HG02938 (cell line): ENCODE data around the gene AP1M2.
A peak's percentile ranks its signal among the peaks of the same experiment; 100 is the strongest.
"Not testable (repeated sequence)": the region's sequence is repeated elsewhere in the genome, so short reads cannot be mapped to it uniquely, and the experiment has no call there.

Experiments used
- ATAC-seq: cut with Tn5 transposase; IDR thresholded peaks from one replicate; pipeline ENCODE4 v1.9.1; 2021; ENCODE audit warnings: mild to moderate bottlenecking, moderate library complexity; ENCODE audit not compliant: unreplicated experiment

Gene AP1M2

DNA sequence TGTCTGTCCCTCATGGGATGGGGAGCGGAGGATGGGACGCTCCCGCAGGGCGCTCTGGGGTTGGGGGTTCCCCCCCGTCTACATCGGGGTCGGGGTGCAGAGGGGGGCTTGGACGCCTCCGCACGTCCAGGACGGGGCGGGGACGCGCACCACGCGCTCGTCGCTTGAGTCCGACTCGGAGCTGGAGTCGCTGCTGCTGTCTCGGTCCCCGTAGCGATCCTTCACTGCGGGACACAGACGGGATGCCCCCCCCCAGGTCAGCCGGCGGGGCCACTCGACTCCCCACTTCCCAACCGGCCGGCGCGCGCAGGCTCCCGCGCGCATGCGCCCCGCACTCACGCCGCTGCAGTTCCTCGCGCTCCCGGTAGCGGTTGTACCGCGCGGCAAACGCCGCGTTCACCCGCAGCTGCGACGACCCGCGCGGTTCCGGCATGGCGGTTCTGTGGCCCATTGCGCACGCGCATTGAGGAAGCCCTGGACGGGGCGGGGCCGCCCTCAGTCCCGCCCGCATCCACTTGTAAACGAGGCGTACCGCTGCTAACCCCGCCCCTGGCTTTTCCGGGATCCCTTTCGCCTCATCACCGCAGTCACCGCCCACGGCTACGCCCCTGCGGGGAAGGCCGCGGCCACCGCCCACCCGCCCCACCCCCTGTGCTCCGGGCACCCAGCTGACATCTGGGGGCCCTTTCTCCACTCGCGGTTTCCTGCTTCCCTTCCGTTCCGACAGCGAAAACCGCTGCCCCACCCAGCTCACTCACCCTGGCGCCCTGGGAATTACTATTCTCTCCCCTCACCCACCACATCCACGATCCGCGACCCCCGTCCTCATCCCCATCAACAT, 21.3 kb downstream of the AP1M2 start, which contains the start of gene KRI1:
TSS of gene KRI1 (minus strand) at position 444 of the 841 bp plus-strand sequence. CDS start at position 433, 11 bp downstream.
- peak; percentile 38 for ATAC-seq

DNA sequence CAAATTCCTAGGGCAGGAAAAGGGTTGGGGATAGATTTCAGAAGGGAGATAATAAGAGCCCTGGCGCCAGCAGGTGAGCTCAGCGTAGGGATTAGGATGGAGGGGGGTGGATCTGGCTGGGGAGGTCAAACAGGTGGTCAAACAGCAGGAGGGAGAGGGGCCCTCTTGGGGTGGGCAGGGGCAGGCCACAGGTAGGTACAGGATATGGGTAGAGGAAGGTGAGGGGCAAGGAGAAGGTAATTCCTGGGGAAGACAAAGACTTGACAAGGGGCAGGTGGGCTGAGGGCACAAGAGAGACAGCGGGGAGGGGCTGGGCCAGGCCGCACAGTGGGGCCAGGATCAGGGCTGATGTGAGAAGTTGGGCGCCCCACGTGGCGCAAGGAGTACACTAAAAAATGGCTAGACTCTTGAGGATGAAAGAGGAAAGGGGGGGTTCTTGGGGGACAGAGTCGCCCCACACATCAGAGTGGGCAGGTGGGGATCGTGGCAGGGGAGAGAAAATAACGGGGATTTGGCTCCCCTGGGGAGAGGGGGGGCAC, 22.0 kb downstream of the AP1M2 start:
- no peak for ATAC-seq

DNA sequence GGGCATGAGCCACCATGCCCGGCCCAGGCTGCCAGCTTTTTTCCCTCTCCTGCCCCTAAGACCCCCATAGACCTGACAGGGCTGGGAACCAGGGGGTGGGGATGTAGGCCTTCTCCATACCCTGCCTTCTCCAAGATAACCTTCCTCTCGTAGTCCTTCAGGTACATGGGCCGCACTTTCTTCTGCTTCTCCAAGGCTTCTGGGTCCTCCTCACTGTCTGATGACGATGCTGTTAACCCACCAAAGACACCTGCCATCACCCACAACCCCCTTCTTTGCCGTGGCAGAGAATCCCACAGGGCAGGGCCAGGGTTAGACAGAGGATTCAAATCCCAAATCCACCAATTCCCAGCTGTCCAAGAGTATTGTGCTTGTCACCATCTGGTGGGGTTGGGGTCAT, 24.5 kb downstream of the AP1M2 start:
- ATAC-seq: no peak

DNA sequence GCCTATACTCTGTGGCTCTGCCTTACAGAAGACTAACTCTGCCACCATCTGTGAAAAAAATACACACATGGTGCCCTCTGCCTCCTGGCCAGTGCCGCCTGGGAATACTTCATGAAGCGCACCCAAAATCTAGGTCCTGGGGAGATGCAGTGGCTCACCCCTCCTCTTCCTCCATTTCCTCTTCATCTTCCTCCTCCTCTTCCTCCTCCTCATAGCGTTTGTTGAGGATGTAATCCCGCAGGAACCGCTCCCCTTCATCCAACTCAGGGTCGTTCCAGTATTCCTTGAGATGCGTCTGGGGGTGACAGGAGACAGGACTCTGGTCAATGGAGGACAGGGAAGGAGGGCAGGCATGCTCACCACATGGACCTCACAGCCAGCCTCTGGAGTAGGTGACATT, 27.0 kb downstream of the AP1M2 start:
- no peak for ATAC-seq

DNA sequence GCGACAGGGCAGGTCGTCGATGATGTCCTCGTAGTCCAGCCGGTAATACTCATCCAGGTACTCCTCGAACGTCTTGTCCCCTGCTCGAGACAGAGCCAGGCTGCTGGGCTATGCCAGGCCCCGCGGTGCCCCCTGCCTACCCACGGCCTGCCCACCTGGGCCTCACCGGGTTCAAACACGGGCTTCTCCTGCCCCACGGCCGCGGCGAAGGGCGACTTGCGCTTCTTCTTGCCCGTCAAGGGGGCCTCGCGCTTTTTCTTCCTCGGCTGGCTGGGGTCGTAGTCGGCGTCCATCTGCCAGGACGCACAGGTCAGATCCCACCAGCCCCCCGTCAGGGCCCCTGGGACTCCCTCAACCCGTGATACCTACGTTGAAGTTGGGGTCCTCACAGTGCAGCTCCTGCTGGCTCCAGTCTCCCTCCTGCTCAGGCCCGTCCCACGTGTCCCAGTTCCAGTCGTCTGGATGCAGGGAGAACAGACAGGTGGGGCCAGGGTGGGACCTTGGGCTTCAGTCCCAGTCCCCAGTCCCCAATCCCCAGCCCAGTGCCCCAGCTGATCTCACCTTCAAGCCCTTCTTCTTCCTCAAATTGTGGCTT, 29.4 kb downstream of the AP1M2 start:
- no peak for ATAC-seq

DNA sequence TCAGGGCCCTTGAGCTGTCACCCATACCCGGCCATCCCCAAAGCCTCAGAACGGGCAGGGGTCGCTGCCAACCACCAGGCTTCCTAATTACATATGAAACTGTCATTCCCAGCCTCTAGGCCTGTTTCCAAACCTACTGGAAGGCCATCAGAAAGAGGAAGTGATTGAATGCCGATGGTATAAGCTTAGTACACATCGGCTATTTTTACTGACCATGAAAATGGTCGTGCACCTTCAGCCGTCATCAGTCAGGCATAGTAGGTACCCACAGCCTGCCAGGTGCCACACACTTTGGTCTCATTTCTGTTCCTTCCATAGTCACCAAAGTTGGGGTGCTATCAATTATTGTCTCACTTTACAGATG, 31.5 kb downstream of the AP1M2 start:
- no peak for ATAC-seq

DNA sequence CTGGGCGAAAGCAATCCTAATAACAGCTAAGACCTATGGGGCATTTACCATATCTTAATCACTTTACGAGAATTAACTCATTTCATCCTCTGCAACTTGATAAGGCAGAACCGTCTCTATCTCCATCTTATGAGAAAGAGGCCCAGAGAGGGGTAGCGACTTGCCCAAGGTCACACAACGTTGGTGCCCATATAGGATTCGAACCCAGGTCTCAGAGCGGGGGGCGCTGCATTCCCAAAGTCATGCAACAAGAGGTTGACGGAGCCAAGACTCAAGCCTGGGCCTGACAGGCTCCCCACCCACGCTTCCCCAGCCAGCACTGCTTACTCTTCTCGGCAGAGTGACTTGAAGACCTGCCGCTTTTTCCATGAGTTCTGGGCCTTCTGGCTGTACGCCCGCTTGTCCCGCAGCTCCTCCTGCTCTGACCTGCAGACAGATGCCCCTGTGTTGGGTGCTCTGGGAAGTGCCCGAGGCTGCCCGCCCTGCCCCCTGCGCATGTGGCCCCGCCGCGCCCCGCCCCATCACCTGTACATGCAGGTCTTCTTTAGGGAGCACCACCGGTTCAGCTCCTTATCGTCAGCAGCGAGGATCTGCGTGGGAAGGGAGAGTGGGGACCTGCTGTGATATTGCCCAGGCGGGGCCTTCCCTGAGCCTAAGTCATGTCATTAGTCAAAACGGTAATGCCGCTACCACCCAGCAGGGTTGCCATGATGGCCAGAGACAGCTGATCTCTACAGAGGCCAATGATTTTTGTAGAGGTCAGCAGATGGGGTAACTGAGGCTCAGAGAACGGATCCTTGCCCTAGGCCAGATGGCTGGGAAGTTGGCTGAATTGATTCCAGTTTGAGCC, 32.1 kb downstream of the AP1M2 start:
- no peak for ATAC-seq

DNA sequence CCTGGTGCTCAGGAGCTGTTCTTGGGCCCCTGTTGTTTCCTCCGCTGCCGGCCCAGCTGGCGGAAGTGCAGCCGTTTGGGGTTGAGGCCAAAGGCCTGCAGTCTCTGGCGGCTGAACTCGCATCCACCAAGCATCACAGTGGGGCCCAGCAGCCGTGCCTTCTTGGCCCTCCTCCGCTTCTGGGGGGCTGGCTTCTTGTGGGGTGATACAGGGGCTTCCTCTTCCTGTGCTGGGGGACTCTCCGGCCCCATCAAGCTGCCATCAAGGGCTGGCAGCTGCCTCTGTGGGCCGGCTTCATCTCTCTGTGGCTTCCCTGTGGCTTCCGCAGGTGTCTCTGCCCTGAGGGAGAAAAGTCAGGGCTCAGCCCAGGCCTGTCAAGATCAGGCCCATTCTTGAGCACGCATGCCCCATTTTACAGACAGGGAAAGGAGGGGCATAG, 33.1 kb downstream of the AP1M2 start:
- ATAC-seq: no peak

DNA sequence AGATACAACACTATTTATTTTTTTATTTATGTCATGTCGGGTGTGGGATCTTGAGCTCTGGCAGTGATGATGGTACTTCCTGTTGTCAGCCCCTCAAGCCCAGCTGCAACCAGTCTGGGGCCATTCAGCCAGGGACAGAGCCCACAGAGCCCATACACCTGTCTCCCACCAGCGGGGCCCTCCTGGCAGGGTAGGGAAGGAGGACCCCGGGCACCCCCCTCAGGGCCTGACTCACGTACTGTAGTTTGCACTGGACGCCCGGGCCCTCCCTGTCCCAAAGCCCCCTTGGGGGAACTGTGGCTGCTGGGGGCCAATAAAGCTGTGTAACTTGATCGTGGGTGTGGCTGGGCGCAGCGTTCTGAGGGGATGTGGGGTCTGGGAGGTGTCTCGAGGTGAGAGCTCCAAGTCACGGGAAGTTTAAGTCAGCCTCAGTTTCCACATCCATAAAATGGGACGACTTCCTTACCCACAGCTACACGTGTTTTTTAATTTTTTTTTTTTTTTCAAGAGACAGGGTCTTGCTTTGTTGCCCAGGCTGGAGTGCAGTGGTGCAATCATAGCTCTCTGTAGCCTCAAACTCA, 33.9 kb downstream of the AP1M2 start:
- no peak for ATAC-seq

DNA sequence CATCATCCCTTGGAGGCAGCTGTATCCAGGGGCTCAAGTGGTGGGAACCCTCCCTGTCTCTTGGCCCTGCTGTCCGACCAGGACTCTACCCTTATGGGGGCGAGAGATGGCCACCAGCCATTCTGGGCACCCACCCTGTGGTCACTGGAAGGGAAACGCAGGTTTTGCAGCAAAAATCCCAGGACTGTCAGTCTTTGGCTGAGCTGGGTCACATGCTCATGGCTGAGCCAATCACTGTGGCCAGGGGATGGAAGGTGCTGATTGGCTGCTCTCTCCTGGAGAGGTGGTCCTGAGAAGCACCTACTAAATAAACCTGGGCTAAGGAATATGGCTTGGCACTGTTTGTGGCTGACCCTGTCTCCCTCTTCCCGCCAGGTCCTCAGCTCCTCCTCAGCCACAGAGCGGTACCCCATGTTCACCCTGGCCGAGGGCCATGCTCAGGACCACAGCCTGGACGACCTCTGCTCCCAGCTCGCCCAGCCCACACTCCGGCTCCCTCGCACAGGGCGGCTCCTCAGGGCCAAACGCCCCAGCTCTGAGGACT, 34.5 kb downstream of the AP1M2 start:
- no peak for ATAC-seq

DNA sequence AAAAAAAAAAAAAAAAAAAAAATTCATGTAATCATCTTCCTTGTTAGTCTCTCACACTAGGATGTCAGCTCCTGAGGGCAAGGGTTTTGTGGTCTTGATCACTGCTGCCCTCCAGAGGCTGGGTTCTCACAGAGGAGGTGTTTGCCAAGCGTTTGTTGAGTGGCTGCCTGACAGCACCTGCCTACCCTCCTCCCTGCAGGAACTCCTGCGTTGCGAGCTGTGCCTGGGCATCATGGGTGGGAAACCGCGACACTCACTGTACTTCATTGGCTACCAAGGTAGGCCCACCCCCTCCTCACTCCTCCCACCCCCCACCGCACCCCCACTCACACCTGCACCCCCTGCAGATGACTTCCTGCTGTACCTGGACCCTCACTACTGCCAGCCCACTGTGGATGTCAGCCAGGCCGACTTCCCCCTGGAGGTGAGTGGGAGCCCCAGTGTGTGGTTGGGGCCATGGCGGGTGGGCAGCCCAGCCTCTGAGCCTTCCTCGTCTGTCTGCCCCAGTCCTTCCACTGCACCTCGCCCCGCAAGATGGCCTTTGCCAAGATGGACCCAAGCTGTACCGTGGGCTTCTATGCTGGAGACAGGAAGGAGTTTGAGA, 35.3 kb downstream of the AP1M2 start:
- no peak for ATAC-seq

DNA sequence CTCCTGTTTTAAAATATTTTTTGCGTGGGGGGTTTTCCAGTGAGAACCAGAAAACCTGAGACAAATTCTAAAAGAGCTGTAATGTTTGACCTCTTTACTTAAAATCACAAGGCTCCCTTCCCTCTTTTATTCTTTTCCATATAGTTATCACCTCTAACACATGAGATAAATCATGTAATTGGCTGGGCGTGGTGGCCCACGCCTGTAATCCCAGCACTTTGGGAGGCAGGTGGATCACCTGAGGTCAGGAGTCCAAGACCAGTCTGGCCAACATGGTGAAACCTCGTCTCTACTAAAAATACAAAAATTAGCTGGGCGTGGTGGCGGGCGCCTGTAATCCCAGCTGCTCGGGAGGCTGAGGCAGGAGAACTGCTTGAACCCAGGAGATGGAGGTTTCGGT, 36.1 kb downstream of the AP1M2 start:
- not testable (repeated sequence) for ATAC-seq

DNA sequence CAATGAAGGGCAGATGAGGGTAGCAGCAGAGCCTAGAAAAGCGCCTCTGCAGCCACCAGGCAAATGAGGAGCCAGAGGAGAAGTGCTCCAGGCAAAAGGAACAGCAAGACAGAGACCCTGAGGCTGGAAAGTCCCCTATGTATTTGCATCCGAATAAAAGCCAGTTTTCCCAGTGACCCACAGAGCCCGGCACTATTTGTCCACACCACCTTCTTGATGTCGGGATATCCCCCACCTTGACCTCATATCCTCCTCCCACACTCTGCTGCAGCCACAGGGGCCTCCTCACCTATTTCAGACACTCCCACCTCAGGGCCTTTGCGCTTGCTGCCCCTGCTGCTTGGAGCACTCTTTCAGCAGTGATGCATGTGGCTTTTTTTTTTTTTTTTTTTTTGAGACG, 36.8 kb downstream of the AP1M2 start:
- no peak for ATAC-seq

DNA sequence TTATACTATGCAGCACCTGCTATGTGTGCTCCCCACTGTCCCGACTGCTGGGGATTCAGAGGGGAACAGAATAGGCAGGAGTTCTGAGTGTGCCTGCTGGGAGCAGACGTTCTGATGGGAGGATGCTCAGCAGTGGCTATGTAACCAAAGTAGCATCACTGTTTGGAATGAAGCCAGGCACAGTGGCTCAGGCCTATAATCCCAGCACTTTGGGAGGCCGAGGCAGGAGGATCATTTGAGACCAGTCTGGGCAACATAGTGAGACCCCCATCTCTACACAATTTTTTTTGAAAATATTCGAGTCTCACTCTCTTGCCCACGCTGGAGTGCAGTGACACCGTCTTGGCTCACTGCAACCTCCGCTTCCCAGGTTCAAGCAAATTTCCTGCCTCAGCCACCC, 37.4 kb downstream of the AP1M2 start:
- ATAC-seq: no peak

DNA sequence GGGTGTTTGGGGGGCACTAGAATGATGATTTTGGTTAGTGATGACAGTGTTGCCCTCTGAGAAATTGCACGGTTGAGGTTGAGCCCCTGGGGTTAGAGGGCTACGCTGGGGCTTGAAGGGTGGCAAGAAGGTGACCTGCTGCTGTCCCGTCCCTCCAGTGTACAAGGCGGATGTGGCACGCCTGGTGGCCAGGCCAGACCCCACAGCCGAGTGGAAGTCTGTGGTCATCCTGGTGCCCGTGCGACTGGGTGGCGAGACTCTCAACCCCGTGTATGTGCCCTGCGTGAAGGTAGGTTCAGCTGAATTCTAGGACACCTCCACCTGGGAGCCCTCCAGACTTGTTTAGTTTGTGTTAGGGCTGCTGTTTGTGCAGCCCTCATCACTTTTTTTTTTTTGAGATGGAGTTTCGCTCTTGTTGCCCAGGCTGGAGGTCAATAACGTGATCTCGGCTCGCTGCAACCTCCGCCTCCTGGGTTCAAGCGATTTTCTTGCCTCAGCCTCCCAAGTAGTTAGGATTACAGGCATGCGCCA, 38.3 kb downstream of the AP1M2 start:
- no peak for ATAC-seq

DNA sequence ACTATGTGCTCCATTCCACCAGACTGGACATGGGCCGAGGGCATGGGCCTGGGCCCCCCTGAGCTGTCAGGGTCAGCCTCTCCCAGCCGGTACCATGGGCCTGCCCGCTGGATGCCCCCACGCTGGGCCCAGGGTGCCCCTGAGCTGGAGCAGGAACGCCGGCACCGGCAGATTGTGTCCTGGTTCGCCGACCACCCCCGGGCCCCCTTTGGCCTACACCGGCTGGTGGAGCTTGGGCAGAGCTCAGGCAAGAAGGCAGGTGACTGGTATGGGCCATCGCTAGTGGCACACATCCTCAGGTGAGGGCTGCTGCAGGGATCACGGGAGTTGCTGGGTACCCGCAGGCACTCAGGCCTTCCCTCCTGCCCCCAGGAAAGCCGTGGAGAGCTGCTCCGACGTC, 40.3 kb downstream of the AP1M2 start:
- no peak for ATAC-seq

DNA sequence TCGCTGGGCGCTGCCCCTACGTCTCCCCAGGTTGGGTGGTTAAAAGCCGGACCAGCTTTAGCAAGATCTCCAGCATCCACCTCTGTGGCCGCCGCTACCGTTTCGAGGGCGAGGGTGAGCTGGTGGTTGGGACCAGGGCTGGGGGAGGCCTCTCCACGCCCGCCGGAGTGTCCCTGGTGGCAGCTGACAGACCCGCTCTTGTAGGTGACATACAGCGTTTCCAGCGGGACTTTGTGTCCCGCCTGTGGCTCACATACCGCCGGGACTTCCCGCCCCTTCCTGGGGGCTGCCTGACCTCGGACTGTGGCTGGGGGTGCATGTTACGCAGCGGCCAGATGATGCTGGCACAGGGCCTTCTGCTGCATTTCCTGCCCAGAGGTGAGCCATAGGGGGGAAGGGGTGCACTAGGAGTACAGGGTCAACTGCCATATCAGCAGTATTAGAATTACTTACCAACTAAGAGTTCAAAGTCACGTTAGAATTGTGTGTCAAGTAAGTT, 42.3 kb downstream of the AP1M2 start:
- no peak for ATAC-seq

DNA sequence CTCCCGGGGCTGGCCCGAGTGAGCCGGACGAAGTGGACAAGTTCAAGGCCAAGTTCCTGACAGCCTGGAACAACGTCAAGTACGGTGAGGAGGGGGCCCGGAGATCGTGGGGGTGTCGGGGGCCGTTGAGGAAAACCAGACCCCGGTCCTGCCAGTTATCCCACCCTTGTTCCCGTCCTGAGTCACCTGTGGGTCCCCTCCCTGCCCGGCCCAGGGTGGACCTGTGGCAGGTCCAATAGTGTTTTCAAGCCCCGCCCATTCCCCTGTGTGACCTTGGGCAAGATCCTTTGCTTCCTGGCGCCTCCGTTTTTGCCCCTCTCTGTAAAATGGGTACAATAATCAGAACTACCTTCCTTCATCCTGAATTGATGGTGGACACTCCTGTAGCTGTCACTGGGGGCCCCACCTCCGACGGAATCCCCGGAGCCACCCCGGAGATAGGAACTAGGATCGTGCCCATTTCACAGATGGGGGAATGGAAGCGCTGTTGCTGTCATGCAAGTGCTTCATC, 42.8 kb downstream of the AP1M2 start:
- no peak for ATAC-seq

DNA sequence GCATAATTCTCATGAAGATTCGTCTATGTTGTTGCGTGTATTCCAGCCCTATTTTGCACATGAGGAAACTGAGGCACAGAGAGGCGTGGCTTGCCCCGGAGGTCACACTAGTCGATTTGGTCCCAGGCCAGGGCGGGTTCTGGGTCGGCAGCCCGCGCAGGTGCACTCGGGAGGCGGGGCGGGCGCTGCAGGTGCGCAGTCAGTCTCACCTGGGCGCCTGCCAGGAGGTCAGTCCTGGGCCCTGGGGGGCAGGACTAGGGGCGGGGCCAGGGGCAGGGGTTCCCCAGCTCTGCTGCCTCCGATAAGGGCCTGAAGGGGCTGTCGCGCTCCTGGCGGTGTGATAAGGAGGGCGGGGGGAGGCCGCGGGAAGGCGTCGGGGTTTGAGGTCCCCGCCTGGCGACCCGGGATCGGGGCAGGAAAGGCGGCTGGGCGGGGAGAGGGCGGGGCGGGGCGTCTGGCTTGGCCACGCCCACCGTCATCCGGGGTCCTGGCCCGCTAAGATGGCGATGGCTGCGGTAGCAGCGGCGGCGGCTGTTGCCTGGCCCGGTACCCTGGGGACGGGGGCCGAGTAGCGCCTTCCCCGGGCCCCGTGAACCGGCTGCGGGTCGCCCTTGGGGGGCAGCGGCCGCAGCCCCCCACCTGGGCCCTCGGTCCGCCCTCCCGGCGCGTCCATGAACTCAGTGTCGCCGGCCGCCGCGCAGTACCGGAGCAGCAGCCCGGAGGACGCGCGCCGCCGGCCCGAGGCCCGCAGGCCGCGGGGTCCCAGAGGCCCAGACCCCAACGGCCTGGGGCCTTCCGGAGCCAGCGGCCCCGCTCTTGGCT, 43.5 kb downstream of the AP1M2 start, which contains the start of gene ATG4D:
TSS of gene ATG4D (plus strand) at position 485 of the 822 bp plus-strand sequence. CDS start at position 672, 187 bp downstream.
- peak; percentile 66 for ATAC-seq
